Mucosa of gallbladder (tissue), 1 donor: ENCODE measurements around the gene SLF2. TPM values are rescaled to one million over a fixed set of nuclear protein-coding genes. Genes with fewer than 3 reads are reported as not detected.

Source experiments
- DNase-seq: peaks from one replicate; pipeline ENCODE4 v3.0.0-alpha.2; 2020; ENCODE audit warnings: low spot score
- total RNA-seq: library from RNA; stranded (reverse); gene quantifications from one replicate; pipeline ENCODE4 v1.2.1, GENCODE V29; 2021
- donor health status: DM: no; HTN: no; CAD: no.

SLF2 gene
- total RNA-seq, 1 donor from 2014 or later: 26.1 TPM

GRCh38 chr10:100899171-100899570 lies 13.6 kb upstream of the SLF2 start:
- DNase-seq: no peak

- no peak for DNase-seq
These were observed 11.7 kb upstream of the SLF2 start for GRCh38 chr10:100901051-100901450.

- DNase-seq: no peak
These were observed 10.1 kb upstream of the SLF2 start for GRCh38 chr10:100902622-100903021.

GRCh38 chr10:100904917-100905316 lies 7.8 kb upstream of the SLF2 start:
- no peak for DNase-seq

GRCh38 chr10:100907175-100907574 lies 5.6 kb upstream of the SLF2 start:
- DNase-seq: no peak

- DNase-seq: no peak
These were observed 4.9 kb upstream of the SLF2 start for GRCh38 chr10:100907773-100908363.

GRCh38 chr10:100908378-100908777 lies 4.4 kb upstream of the SLF2 start:
- DNase-seq: no peak

GRCh38 chr10:100909501-100910263 lies 3.1 kb upstream of the SLF2 start:
- no peak for DNase-seq

- no peak for DNase-seq
These were observed 1.3 kb upstream of the SLF2 start for GRCh38 chr10:100911472-100911871.

- DNase-seq: no peak
These were observed 654 bp upstream of the SLF2 start for GRCh38 chr10:100912013-100912604.

GRCh38 chr10:100913470-100913865 lies 705 bp downstream of the SLF2 start:
- DNase-seq: no peak

- DNase-seq: no peak
These were observed 4.3 kb downstream of the SLF2 start for GRCh38 chr10:100917071-100917470.

GRCh38 chr10:100923580-100923979 lies 10.8 kb downstream of the SLF2 start:
- no peak for DNase-seq

GRCh38 chr10:100927266-100927665 lies 14.5 kb downstream of the SLF2 start:
- DNase-seq: no peak

- no peak for DNase-seq
These were observed 15.3 kb downstream of the SLF2 start for GRCh38 chr10:100928039-100928438.

GRCh38 chr10:100930368-100930767 lies 17.6 kb downstream of the SLF2 start:
- no peak for DNase-seq

- no peak for DNase-seq
These were observed 21.4 kb downstream of the SLF2 start for GRCh38 chr10:100934084-100934659.

GRCh38 chr10:100939763-100940344 lies 27.1 kb downstream of the SLF2 start:
- DNase-seq: no peak

- DNase-seq: no peak
These were observed 29.5 kb downstream of the SLF2 start for GRCh38 chr10:100942229-100942628.

- DNase-seq: no peak
These were observed 30.7 kb downstream of the SLF2 start for GRCh38 chr10:100943508-100943907.

GRCh38 chr10:100945754-100946153 lies 33.0 kb downstream of the SLF2 start:
- DNase-seq: no peak

- DNase-seq: no peak
These were observed 36.2 kb downstream of the SLF2 start for GRCh38 chr10:100948916-100949315.
